HG02852 (cell line): Measurements from ENCODE around the gene SLC6A11.

ENCODE experiments used
- ATAC-seq: cut with Tn5 transposase; IDR thresholded peaks from one replicate; pipeline ENCODE4 v1.9.1; 2021; ENCODE audit warnings: mild to moderate bottlenecking, moderate library complexity; ENCODE audit not compliant: unreplicated experiment

The SLC6A11 gene

GRCh38 chr3:10928407-10928960 lies 112.5 kb downstream of the SLC6A11 start:
- ATAC-seq = no peak

GRCh38 chr3:10928961-10929471 lies 113.0 kb downstream of the SLC6A11 start:
- ATAC-seq = no peak

- ATAC-seq = no peak
These were observed 114.1 kb downstream of the SLC6A11 start for GRCh38 chr3:10929978-10930665.

- no peak for ATAC-seq
These were observed 114.6 kb downstream of the SLC6A11 start for GRCh38 chr3:10930666-10931040.

- no peak for ATAC-seq
These were observed 116.6 kb downstream of the SLC6A11 start for GRCh38 chr3:10932596-10932995.

GRCh38 chr3:10933021-10933420 lies 117.0 kb downstream of the SLC6A11 start:
- ATAC-seq = no peak

- no peak for ATAC-seq
These were observed 117.4 kb downstream of the SLC6A11 start for GRCh38 chr3:10933470-10933804.

- no peak for ATAC-seq
These were observed 117.9 kb downstream of the SLC6A11 start for GRCh38 chr3:10933805-10934481.

GRCh38 chr3:10935028-10935427 lies 119.0 kb downstream of the SLC6A11 start:
- ATAC-seq = no peak

GRCh38 chr3:10935846-10936631 lies 120.0 kb downstream of the SLC6A11 start:
- ATAC-seq = no peak

GRCh38 chr3:10936686-10937085 lies 120.7 kb downstream of the SLC6A11 start:
- no peak for ATAC-seq

- ATAC-seq = no peak
These were observed 121.3 kb downstream of the SLC6A11 start for GRCh38 chr3:10937141-10937825.

GRCh38 chr3:10939556-10939955 lies 123.5 kb downstream of the SLC6A11 start:
- ATAC-seq = no peak

GRCh38 chr3:10940106-10940505 lies 124.1 kb downstream of the SLC6A11 start:
- no peak for ATAC-seq

GRCh38 chr3:10941972-10942371 lies 125.9 kb downstream of the SLC6A11 start:
- ATAC-seq = no peak

GRCh38 chr3:10942690-10943205 lies 126.7 kb downstream of the SLC6A11 start:
- ATAC-seq = no peak

GRCh38 chr3:10944866-10945265 lies 128.8 kb downstream of the SLC6A11 start:
- no peak for ATAC-seq

GRCh38 chr3:10945683-10946287 lies 129.8 kb downstream of the SLC6A11 start:
- no peak for ATAC-seq

GRCh38 chr3:10946526-10946925 lies 130.5 kb downstream of the SLC6A11 start:
- no peak for ATAC-seq

GRCh38 chr3:10948326-10948725 lies 132.3 kb downstream of the SLC6A11 start:
- ATAC-seq = no peak
